ENCODE data around the gene CPA2.
"Not testable (repeated sequence)": the region's sequence is repeated elsewhere in the genome, so short reads cannot be mapped to it uniquely, and the experiment has no call there.

CPA2 gene

GRCh38 chr7:130266258-130266960, at the start of gene CPA2:
TSS of gene CPA2 (plus strand) at chr7:130266863. CDS start at chr7:130266882, 19 bp downstream.
- peaks cover 8% of the 10 kb centered on the region for H3K4me1 Mint-ChIP-seq (ENCODE audit: low read depth)
- no peaks in the 10 kb centered on the region for H3K36me3 Mint-ChIP-seq
- no peaks in the 10 kb centered on the region for H3K27me3 Mint-ChIP-seq
- H3K4me3 Mint-ChIP-seq: no peak within 1 kb of the TSS
- H3K27ac Mint-ChIP-seq: no peak within 1 kb of the TSS
- no peaks in the 10 kb centered on the region for H3K9me3 Mint-ChIP-seq (ENCODE audit: low read depth)

DNA sequence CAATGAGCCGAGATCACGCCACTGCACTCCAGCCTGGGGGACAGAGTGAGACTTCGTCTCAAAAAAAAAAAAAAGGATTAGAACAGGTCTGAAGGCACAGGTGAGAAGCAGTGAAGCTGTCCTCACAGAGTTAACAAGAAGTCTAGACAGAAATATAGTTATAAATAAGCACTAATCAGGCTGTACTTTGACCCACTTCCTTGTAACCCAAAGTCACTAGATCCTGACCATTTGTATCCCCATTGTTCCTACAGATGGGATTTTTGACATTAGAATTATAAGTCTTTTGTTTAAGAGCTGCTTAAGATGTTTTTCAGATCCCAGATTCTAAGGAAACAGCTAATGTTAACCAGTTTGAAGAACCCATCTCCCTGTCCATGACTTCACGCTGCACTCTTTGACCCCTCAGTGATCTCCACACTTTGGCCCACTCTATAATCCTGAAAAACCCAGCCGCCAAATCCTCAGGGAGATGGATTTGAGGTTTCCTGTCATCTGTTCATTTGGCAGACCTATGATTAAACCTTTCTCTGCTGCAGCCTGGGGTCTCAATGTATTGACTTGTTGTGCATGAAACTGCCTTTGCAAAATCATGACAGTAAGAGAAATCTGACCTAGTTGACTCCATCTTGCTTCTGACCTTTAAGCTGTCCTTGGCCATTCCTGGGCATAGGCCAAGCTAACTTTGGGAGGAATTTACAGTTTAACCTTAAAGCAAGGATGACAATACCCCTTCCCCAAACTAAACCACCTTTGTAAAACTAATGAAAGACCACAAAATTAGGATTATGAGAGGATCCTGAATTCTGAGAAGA, 47.6 kb upstream of the CPA2 start:
- Mint-ChIP-seq H3K27ac (no peak overlapping the region), H3K4me3 (no peak overlapping the region), H3K27me3 (peaks cover 2% of the 10 kb centered on the region), H3K4me1 (ENCODE audit: low read depth) (no peaks in the 10 kb centered on the region), H3K9me3 (ENCODE audit: low read depth) (no peaks in the 10 kb centered on the region), H3K36me3 (peaks cover 2% of the 10 kb centered on the region)

GRCh38 chr7:130219871-130220270, 46.8 kb upstream of the CPA2 start:
- H3K27ac Mint-ChIP-seq: no peak overlapping the region
- no peaks in the 10 kb centered on the region for H3K36me3 Mint-ChIP-seq
- no peaks in the 10 kb centered on the region for H3K27me3 Mint-ChIP-seq
- no peaks in the 10 kb centered on the region for H3K9me3 Mint-ChIP-seq (ENCODE audit: low read depth)
- H3K4me1 Mint-ChIP-seq (ENCODE audit: low read depth): no peaks in the 10 kb centered on the region
- H3K4me3 Mint-ChIP-seq: no peak overlapping the region

- no peaks in the 10 kb centered on the region for H3K36me3 Mint-ChIP-seq
- no peaks in the 10 kb centered on the region for H3K27me3 Mint-ChIP-seq
- no peaks in the 10 kb centered on the region for H3K9me3 Mint-ChIP-seq (ENCODE audit: low read depth)
- H3K4me1 Mint-ChIP-seq (ENCODE audit: low read depth): no peaks in the 10 kb centered on the region
- H3K27ac Mint-ChIP-seq: no peak overlapping the region
- no peak overlapping the region for H3K4me3 Mint-ChIP-seq
These were observed 44.9 kb upstream of the CPA2 start for GRCh38 chr7:130221746-130222145.

DNA sequence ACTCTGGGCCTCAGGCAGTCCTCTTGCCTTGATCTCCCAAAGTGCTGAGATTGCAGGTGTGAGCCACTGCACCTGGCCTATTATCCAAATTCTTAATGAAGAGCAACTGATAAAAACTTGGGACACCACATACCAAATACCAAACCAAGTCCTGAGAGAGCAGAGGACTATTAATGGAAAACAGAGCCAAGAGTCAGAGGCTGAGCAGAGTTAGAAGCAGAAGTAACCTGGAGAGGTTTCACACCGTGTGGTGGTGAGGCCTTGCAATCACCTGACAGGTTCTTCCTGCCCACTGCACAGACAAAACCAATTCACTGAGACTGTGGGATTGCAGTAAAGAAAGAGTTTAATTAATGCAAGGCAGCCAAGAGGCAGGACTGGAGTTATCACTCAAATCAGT, 43.0 kb upstream of the CPA2 start:
- Mint-ChIP-seq H3K4me3 (no peak overlapping the region), H3K9me3 (ENCODE audit: low read depth) (no peaks in the 10 kb centered on the region), H3K27me3 (no peaks in the 10 kb centered on the region), H3K27ac (no peak overlapping the region), H3K36me3 (no peaks in the 10 kb centered on the region), H3K4me1 (ENCODE audit: low read depth) (no peaks in the 10 kb centered on the region)

DNA sequence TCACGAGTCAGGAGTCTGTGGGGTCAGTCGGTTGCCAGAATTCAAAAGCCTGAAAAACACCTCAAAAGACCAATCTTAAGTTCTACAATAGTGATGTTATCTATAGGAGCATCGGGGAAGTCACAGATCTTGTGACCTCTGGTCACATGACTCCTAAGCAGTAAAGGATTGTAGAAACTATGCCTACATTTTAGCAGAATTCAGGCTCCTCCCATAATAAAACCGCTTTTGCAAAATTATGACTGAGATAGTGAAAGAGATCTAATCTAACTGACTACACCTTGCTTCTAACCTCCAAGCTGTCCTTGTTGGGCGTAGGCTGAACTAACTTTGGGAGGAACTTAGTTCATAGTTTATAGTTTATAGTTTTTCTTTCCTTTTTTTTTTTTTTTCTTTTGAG, 42.5 kb upstream of the CPA2 start:
- no peak overlapping the region for H3K4me3 Mint-ChIP-seq
- H3K27ac Mint-ChIP-seq: no peak overlapping the region
- no peaks in the 10 kb centered on the region for H3K36me3 Mint-ChIP-seq
- no peaks in the 10 kb centered on the region for H3K27me3 Mint-ChIP-seq
- H3K9me3 Mint-ChIP-seq (ENCODE audit: low read depth): no peaks in the 10 kb centered on the region
- H3K4me1 Mint-ChIP-seq (ENCODE audit: low read depth): no peaks in the 10 kb centered on the region

DNA sequence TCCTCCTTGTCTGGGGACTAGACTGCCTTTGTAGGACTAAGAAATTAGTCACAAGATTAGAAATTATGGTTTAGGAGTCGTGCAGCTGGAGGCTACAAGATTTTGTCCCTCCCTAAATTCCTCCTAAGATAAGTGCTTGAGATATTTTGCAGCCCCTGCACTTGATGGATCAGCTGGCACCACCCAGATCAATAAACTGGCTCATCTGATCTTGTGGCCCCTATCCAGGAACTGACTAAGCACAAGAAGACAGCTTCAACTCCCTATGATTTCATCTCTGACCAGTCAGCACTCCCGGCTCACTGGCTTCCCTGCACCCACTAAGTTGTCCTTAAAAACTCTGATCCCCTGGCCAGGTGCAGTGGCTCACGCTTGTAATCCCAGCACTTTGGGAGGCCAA, 41.7 kb upstream of the CPA2 start:
- not testable (repeated sequence) for H3K36me3 Mint-ChIP-seq; H3K4me3 Mint-ChIP-seq; H3K9me3 Mint-ChIP-seq (ENCODE audit: low read depth); H3K27ac Mint-ChIP-seq; H3K27me3 Mint-ChIP-seq; H3K4me1 Mint-ChIP-seq (ENCODE audit: low read depth)

DNA sequence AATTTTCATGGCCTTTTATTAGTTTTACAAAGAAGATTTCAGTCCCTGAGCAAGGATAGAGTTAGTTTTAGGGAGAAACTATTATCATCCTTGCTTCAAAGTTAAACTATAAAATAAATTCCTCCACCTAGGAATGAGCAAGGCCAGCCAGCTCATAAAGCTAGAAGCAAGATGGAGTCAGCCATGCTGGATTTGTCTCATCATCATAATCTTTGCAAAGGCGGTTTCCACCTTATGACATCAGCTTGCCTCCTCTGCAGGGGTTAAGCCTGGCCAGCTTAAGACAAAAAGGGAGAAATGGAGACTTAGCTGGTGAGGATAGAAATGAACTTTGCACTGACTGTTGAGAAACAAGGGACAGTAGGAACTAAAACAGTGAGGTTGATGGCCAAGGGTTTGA, 40.3 kb upstream of the CPA2 start:
- no peaks in the 10 kb centered on the region for H3K9me3 Mint-ChIP-seq (ENCODE audit: low read depth)
- H3K36me3 Mint-ChIP-seq: no peaks in the 10 kb centered on the region
- H3K27me3 Mint-ChIP-seq: no peaks in the 10 kb centered on the region
- no peak overlapping the region for H3K27ac Mint-ChIP-seq
- no peaks in the 10 kb centered on the region for H3K4me1 Mint-ChIP-seq (ENCODE audit: low read depth)
- H3K4me3 Mint-ChIP-seq: no peak overlapping the region

GRCh38 chr7:130227883-130228575, 38.6 kb upstream of the CPA2 start:
- Mint-ChIP-seq H3K27ac (no peak overlapping the region), H3K4me1 (ENCODE audit: low read depth) (no peaks in the 10 kb centered on the region)

GRCh38 chr7:130228840-130229502, 37.7 kb upstream of the CPA2 start:
- no peaks in the 10 kb centered on the region for H3K9me3 Mint-ChIP-seq (ENCODE audit: low read depth)
- no peak overlapping the region for H3K4me3 Mint-ChIP-seq
- no peaks in the 10 kb centered on the region for H3K4me1 Mint-ChIP-seq (ENCODE audit: low read depth)
- H3K27ac Mint-ChIP-seq: no peak overlapping the region
- no peaks in the 10 kb centered on the region for H3K36me3 Mint-ChIP-seq
- H3K27me3 Mint-ChIP-seq: peaks cover 1% of the 10 kb centered on the region

More at GRCh38 chr7:130227883-130228575, 38.6 kb upstream of the CPA2 start:
- no peak overlapping the region for H3K4me3 Mint-ChIP-seq
- H3K27me3 Mint-ChIP-seq: peaks cover 1% of the 10 kb centered on the region
- no peaks in the 10 kb centered on the region for H3K9me3 Mint-ChIP-seq (ENCODE audit: low read depth)
- H3K36me3 Mint-ChIP-seq: no peaks in the 10 kb centered on the region

GRCh38 chr7:130229981-130230380, 36.7 kb upstream of the CPA2 start:
- H3K4me3 Mint-ChIP-seq; H3K36me3 Mint-ChIP-seq; H3K9me3 Mint-ChIP-seq (ENCODE audit: low read depth); H3K27ac Mint-ChIP-seq; H3K27me3 Mint-ChIP-seq; H3K4me1 Mint-ChIP-seq (ENCODE audit: low read depth): not testable (repeated sequence)

- Mint-ChIP-seq H3K27me3 (peaks cover 1% of the 10 kb centered on the region), H3K27ac (no peak overlapping the region), H3K36me3 (no peaks in the 10 kb centered on the region), H3K4me3 (no peak overlapping the region), H3K4me1 (ENCODE audit: low read depth) (no peaks in the 10 kb centered on the region), H3K9me3 (ENCODE audit: low read depth) (no peaks in the 10 kb centered on the region)
These were observed 34.9 kb upstream of the CPA2 start for GRCh38 chr7:130231792-130232191.

DNA sequence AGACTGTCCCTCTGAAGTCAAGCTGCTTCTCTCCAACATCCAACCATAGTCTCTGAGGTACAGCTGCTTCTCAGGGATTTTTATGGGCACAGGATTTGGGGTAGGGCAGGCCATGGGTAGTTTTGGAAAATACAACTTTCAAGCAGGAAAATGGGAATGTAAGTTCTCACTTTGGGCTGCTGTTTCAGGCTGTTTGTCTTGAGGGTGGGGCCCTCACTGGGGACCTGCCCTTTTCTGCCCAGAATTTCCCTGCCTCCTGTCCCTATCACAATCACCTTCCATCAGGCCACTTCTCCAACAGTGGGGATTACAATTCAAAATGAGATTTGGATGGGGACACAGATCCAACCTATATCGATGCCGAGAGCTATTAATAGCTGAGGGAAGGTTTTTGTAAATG, 34.5 kb upstream of the CPA2 start:
- Mint-ChIP-seq H3K4me3 (no peak overlapping the region), H3K4me1 (ENCODE audit: low read depth) (no peaks in the 10 kb centered on the region), H3K9me3 (ENCODE audit: low read depth) (no peaks in the 10 kb centered on the region), H3K27me3 (peaks cover 1% of the 10 kb centered on the region), H3K36me3 (no peaks in the 10 kb centered on the region), H3K27ac (no peak overlapping the region)

DNA sequence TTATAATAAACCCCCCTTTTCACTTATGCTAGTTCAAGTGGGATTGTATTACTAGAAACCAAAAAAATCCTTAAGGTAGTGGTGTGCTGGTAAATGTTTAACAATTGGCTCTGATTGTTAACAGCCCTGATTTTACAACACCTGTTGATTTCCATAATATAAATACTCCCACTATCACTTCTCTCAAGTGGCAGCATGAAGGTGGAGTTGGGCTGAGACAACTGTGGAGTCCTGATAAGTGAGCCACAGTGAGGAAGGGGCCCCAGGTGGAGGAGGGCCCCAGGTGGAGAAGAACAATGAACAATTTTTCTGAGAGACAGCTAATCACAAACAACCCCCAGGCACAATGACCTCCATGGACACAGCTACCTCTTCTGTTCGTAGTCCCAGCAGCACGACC, 32.6 kb upstream of the CPA2 start:
- peaks cover 1% of the 10 kb centered on the region for H3K27me3 Mint-ChIP-seq
- H3K9me3 Mint-ChIP-seq (ENCODE audit: low read depth): no peaks in the 10 kb centered on the region
- H3K4me1 Mint-ChIP-seq (ENCODE audit: low read depth): no peaks in the 10 kb centered on the region
- H3K4me3 Mint-ChIP-seq: no peak overlapping the region
- H3K36me3 Mint-ChIP-seq: no peaks in the 10 kb centered on the region
- no peak overlapping the region for H3K27ac Mint-ChIP-seq

GRCh38 chr7:130236361-130236760, 30.3 kb upstream of the CPA2 start:
- not testable (repeated sequence) for H3K27ac Mint-ChIP-seq

More at GRCh38 chr7:130236361-130236760, 30.3 kb upstream of the CPA2 start:
- not testable (repeated sequence) for H3K4me1 Mint-ChIP-seq (ENCODE audit: low read depth); H3K27me3 Mint-ChIP-seq; H3K4me3 Mint-ChIP-seq; H3K36me3 Mint-ChIP-seq; H3K9me3 Mint-ChIP-seq (ENCODE audit: low read depth)
